DOHH2 (cell line): ENCODE data around the gene OSBPL8.

Experiments used
- CTCF ChIP-seq: fragments of 200-600 bp; sonication (generic); IDR thresholded peaks from one replicate; pipeline ENCODE4 v1.5.1; 2014; ENCODE audit warnings: antibody characterized with exemption, mild to moderate bottlenecking, low read depth, low read length; ENCODE audit not compliant: poor library complexity, severe bottlenecking
- EZH2phosphoT487 ChIP-seq: fragments of 200-600 bp; sonication (generic); IDR thresholded peaks from 2 replicates; pipeline ENCODE4 v1.6.1; 2017; ENCODE audit warnings: borderline replicate concordance, mild to moderate bottlenecking, antibody characterized with exemption, low read length, moderate library complexity, mixed read lengths

DNA sequence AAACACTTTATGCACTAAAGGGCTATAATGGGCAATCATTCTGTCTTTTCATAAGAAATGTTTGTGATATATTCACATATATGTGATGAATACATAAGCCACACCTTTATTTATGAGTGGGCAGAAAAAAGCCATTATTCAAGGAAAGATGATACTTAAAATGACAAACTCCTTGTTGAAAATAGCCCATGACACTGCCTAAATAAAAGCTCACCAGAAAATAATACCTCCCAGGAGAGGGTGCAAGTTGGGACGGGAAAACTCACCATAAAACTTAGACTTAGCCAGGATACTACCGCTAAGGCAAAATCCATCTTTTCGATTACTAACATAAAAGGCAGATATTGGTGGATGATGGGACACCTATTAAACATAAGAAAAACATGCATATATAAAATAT, 175.6 kb downstream of the OSBPL8 start:
- no peak for TF ChIP-seq CTCF
- TF ChIP-seq EZH2phosphoT487 = no peak
